Panc1 (cell line): ENCODE measurements around the gene HDDC2. TPM values are rescaled to one million over a fixed set of nuclear protein-coding genes. Genes with fewer than 3 reads are reported as not detected.
A peak's percentile ranks its signal among the peaks of the same experiment; 100 is the strongest.

ENCODE experiments used
- ATAC-seq: fragments of 200-7000 bp; cut with Tn5 transposase; 2 replicates; pipeline ENCODE4 v1.9.1; 2020; ENCODE audit warnings: mild to moderate bottlenecking, moderate library complexity
- BruUV-seq: library from RNA; stranded (reverse); fragments of 400-500 nt; replicated peaks from 2 replicates; lab custom pipeline; 2021; lab: Mats Ljungman, UMichigan
- CTCF ChIA-PET: fragments of 300-600 bp; sonication (Branson Sonifier 250); formaldehyde crosslinking; loops from one replicate; lab custom pipeline; 2022; ENCODE audit warnings: antibody characterized with exemption; lab: Charles Lee
- POLR2A ChIA-PET: fragments of 300-600 bp; sonication (Branson Sonifier 250); formaldehyde crosslinking; loops from one replicate; lab custom pipeline; 2022; ENCODE audit warnings: antibody characterized with exemption; lab: Charles Lee
- DNase-seq: peaks from one replicate; pipeline ENCODE4 v3.0.0-alpha.2; 2010; ENCODE audit warnings: low read depth, low spot score
- H3K27ac ChIP-seq: 2 replicates; pipeline ENCODE4 v1.5.1; 2011; ENCODE audit warnings: mild to moderate bottlenecking, low read length, inconsistent platforms
- H3K27me3 ChIP-seq: fragments of 200-500 bp; sonication (Bioruptor generic); 2 replicates; pipeline ENCODE4 v1.6.0; 2014; ENCODE audit warnings: low read length, inconsistent platforms; ENCODE audit not compliant: control insufficient read depth, insufficient read depth
- H3K36me3 ChIP-seq: fragments of 200-500 bp; sonication (Bioruptor generic); 2 replicates; pipeline ENCODE4 v1.5.1; 2014; ENCODE audit warnings: inconsistent platforms, mild to moderate bottlenecking, low read length, moderate library complexity; ENCODE audit not compliant: control insufficient read depth, insufficient read depth
- H3K4me1 ChIP-seq: 2 replicates; pipeline ENCODE4 v1.5.1; 2011; ENCODE audit warnings: inconsistent platforms, mild to moderate bottlenecking, low read length, moderate library complexity; ENCODE audit not compliant: control insufficient read depth, insufficient read depth
- H3K4me3 ChIP-seq, 2 experiments: 2 replicates each; pipeline ENCODE4 v1.5.1; 2011 to 2012; ENCODE audit warnings: low read depth in 2 of 2, low read length in 2 of 2, mild to moderate bottlenecking in 2 of 2, inconsistent platforms in 1 of 2, moderate library complexity in 1 of 2
- H3K9me3 ChIP-seq: fragments of 200-500 bp; sonication (Bioruptor generic); 2 replicates; pipeline ENCODE4 v1.5.1; 2014; ENCODE audit warnings: low read depth, mild to moderate bottlenecking, inconsistent platforms, low read length, moderate library complexity; ENCODE audit not compliant: control insufficient read depth, insufficient read depth
- CTCF ChIP-seq: fragments of 450-650 bp; IDR thresholded peaks from 2 replicates; pipeline ENCODE4 v1.5.1; 2017; ENCODE audit warnings: mild to moderate bottlenecking
- POLR2AphosphoS5 ChIP-seq: IDR thresholded peaks from 2 replicates; pipeline ENCODE4 v1.6.1; 2012; ENCODE audit warnings: mild to moderate bottlenecking, low read depth, low read length, moderate library complexity
- REST ChIP-seq, 2 experiments: IDR thresholded peaks; 2 replicates each; pipeline ENCODE4 v1.6.1; 2011 to 2012; ENCODE audit warnings: low read depth in 2 of 2, control low read depth in 1 of 2, low read length in 1 of 2, mild to moderate bottlenecking in 1 of 2, moderate library complexity in 1 of 2; ENCODE audit not compliant: insufficient read depth in 1 of 2
- SIN3A ChIP-seq: IDR thresholded peaks from 2 replicates; pipeline ENCODE4 v1.6.1; 2012; ENCODE audit warnings: low read depth, mild to moderate bottlenecking, low read length, moderate library complexity, borderline replicate concordance; ENCODE audit not compliant: insufficient read depth
- TCF7L2 ChIP-seq: IDR thresholded peaks from 2 replicates; pipeline ENCODE4 v1.6.1; 2011; ENCODE audit warnings: mild to moderate bottlenecking, low read depth, low read length, inconsistent platforms
- in situ Hi-C: cut with HindIII; loops from 2 replicates; pipeline ENCODE4 v1.10.0; 2016; ENCODE audit warnings: low sequenced_read_pairs, low pct_unique_long_range_greater_than_20kb
- intact Hi-C: fragments of 100-400 bp; cut with micrococcal nuclease; formaldehyde crosslinking; loops from one replicate; pipeline ENCODE4 v1.10.0; 2022; ENCODE audit not compliant: unreplicated experiment
- total RNA-seq: library from RNA; stranded (reverse); gene quantifications from one replicate; pipeline ENCODE4 v1.2.1, GENCODE V29; 2021; ENCODE audit not compliant: unreplicated experiment

Gene HDDC2
- total RNA-seq, 1 experiment from 2014 or later: 88.8 TPM

GRCh38 chr6:125273965-125274364, 27.8 kb downstream of the HDDC2 start:
- no peak overlapping the region for H3K4me3 ChIP-seq
- H3K27me3 ChIP-seq: no peaks in the 10 kb centered on the region
- in situ Hi-C loops (no loop called here), intact Hi-C loops (no loop called here)
- H3K27ac ChIP-seq: no peak overlapping the region
- ChIA-PET POLR2A (no interaction called here), CTCF (no interaction called here)
- TF ChIP-seq SIN3A: no peak
- TF ChIP-seq CTCF: no peak
- TF ChIP-seq REST (IDR thresholded peaks at IDR 0.05; ENCODE audit: insufficient read depth in 1 of 2, low read depth in 2 of 2, low read length in 1 of 2): no peak
- TF ChIP-seq POLR2AphosphoS5: no peak
- TF ChIP-seq TCF7L2: no peak
- H3K4me1 ChIP-seq: no peaks in the 10 kb centered on the region
- DNase-seq: no peak
- peaks cover 13% of the 10 kb centered on the region for H3K36me3 ChIP-seq
- no TSS peak for BruUV-seq
- H3K9me3 ChIP-seq: no peaks in the 10 kb centered on the region
- peak; percentile 41; the same call in 1 of the 2 replicates for ATAC-seq

- no peak overlapping the region for H3K4me3 ChIP-seq
- ATAC-seq (no peak), DNase-seq (no peak)
- ChIA-PET CTCF (no interaction called here), POLR2A (no interaction called here)
- in situ Hi-C loops: no loop called here
- H3K4me1 ChIP-seq: no peaks in the 10 kb centered on the region
- no peaks in the 10 kb centered on the region for H3K9me3 ChIP-seq
- H3K27ac ChIP-seq: no peak overlapping the region
- intact Hi-C loops: no loop called here
- no TSS peak for BruUV-seq
- H3K36me3 ChIP-seq: peaks cover 13% of the 10 kb centered on the region
- no peak for TF ChIP-seq POLR2AphosphoS5
- no peak for TF ChIP-seq SIN3A
- no peak for TF ChIP-seq CTCF
- TF ChIP-seq TCF7L2: no peak
- no peak for TF ChIP-seq REST (IDR thresholded peaks at IDR 0.05; ENCODE audit: insufficient read depth in 1 of 2, low read depth in 2 of 2, low read length in 1 of 2)
- no peaks in the 10 kb centered on the region for H3K27me3 ChIP-seq
These were observed 28.5 kb downstream of the HDDC2 start for GRCh38 chr6:125273251-125273650.
